NCI-H1436 (cell line): ENCODE data around the gene TACC2.

ENCODE experiments used
- DNase-seq: peaks from one replicate; lab custom pipeline; 2025; lab: John Stamatoyannopoulos, UW

Gene TACC2

GRCh38 chr10:122168101-122168500 is 179.1 kb downstream of the TACC2 start:
- no peak for DNase-seq

DNA sequence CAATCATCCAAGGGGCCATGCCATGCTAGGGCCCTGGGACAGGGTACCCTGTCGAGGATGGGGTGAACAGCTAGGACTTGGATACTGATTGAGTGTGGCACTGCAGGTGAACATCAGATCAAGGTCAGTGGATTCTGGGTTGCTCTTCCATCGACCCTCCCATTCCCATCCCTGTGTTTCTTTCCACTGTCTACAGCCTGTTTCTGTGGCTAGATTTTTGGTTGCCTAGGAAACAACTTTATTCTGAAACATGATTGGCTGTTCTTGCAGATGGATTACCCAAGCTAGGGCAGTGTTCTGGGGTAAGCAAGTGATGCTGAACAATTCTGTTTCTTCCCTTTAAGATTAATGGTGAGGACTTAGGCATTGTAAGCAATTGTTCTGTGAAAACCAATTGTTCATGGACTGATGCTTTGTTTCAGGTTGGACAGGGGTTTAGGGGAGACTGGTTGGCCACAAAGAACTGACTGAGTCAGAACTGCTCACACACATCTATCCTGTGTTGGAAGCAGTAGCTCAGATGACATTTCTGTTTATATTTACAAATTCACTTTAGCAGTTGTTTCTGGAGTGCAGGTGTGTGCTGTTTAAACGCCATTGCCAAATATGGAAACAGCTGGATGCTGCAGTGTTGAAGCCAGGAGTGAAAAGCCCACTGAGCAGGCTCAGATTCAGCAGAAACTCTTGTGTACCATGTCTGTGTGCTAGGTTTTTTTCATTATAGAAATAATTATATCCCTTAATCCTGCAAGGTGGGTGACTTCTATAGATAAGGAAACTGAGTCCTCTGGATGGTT is 179.8 kb downstream of the TACC2 start:
- no peak for DNase-seq

- no peak for DNase-seq
These were observed 181.8 kb downstream of the TACC2 start for GRCh38 chr10:122170802-122171201.

GRCh38 chr10:122171302-122172075 is 182.5 kb downstream of the TACC2 start:
- no peak for DNase-seq

- DNase-seq = no peak
These were observed 183.5 kb downstream of the TACC2 start for GRCh38 chr10:122172361-122173008.

DNA sequence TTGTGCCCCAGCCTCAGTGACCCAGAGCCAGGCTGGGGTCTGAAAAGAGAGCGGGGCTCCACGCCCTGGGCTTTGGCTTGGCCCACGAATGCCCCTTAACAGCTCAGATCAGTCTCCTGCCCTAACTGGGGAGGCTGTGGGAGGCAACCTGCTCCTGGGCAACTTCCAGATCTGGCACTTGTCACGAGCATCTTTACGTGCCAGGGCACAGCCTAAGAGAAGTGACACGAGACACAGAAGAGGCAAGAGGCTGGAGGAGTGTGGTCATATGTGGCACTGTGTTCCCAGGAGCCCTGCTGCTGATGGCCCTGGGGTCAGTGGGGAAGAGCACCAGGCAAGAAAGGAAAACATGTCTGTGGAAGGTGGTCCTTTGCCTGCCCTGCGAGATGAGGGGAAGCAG is 184.4 kb downstream of the TACC2 start:
- DNase-seq = no peak

GRCh38 chr10:122173766-122174435 is 184.9 kb downstream of the TACC2 start:
- no peak for DNase-seq

- no peak for DNase-seq
These were observed 187.6 kb downstream of the TACC2 start for GRCh38 chr10:122176232-122177213.

DNA sequence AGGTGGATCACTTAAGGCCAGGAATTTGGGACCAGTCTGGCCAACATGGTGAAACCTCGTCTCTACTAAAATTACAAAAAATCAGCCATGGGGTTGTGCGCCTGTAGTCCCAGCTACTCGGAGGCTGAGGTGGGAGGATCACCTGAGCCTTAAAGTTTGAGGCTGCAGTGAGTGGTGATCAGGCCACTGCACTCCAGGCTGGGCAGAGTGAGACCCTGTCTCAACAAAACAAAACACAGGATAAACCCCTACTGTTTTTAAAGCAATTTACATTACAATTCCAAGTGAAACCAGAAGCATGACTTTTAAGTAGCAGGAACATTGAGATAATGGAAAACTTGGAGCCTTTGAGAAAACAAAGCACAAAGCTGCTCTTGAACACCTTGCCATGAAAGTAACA is 189.7 kb downstream of the TACC2 start:
- no peak for DNase-seq

DNA sequence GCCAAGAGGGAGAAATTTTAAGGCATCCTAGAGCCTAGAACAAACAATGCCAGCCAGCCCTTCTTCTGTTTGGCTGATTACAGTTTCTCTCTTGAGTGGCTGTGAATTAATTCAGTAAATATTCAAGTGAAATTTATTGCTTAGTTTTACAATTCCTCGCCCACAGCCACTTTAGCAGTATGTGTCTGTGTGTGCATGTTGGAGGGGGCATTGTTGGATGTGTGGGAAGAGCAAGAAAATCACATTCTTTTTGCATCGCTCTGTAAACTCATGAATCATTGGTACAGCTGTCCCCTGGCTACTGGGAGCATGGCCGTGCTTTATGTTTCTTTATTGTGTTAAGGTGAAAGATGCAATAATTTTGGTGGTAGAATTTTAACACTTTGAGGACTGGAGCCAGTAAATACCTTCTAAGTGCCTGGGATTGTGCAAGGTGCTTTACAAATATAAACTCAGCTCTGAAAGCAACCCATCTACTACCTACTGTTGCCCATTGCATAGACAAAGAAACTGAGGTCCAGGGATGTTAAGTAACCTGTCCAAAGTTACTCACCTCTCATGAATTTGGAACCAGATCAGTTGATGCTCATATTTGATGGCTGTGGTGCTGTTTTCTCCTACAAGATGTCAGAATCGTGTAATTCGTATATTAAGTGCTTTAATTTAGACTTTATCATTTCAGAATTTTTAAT is 192.2 kb downstream of the TACC2 start:
- DNase-seq = peak; percentile 35

- DNase-seq = no peak
These were observed 192.9 kb downstream of the TACC2 start for GRCh38 chr10:122181876-122182275.

DNA sequence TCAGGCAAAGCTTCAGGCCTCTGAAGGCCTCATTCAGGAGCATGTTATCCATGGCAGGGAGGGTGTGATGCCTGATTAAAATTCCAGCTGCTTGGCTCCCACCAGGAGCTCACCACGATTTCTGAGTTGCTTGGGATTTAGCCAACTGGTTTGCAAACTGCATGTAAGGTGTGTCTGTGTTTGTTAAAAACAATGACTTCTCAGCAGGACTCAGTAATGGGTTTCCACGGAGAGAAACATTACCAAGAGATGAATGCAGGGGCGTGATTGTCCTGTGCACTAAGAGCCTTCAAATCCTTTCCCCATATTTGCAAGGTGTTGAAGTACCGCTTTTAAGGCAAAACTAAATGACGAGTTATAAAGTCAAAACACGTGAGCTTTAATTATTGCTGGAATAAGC is 193.3 kb downstream of the TACC2 start:
- no peak for DNase-seq

DNA sequence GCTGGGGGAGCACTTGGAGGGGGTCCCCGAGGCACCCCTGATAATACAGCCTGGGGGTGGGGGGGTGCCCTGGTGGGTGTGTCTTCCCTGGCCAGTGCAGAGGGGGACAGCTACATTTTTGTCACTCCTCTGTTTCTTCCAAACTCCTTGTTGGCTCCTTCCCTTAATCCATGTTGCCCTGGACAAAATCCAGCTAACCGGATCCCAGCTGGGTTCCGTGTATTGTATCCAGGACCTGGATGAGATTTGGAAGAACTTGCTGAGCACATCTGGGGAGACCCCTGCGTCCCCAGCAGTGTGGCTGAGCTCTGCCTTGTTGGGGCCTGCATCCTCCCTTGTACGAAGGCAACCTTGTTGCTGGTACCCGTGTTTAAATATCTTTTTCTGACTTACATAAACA is 195.3 kb downstream of the TACC2 start:
- no peak for DNase-seq

DNA sequence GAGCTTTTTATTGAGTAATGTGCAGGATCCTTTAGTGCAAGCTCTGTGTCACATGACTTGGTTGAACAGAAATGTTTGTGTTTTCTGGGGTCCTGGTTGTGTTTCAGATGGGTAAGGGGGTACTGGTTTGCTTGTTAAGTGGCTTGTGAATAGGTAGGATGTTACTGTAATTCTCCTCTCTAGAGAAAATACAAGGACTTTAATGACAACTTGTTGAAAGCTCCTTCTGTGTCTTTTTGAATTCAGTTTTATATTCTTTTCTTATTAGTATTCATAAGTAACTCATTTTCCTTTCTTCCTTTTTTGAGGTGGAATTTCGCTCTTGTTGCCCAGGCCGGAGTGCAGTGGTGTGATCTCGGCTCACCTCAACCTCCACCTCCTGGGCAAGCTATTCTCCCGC is 196.7 kb downstream of the TACC2 start:
- DNase-seq = no peak

DNA sequence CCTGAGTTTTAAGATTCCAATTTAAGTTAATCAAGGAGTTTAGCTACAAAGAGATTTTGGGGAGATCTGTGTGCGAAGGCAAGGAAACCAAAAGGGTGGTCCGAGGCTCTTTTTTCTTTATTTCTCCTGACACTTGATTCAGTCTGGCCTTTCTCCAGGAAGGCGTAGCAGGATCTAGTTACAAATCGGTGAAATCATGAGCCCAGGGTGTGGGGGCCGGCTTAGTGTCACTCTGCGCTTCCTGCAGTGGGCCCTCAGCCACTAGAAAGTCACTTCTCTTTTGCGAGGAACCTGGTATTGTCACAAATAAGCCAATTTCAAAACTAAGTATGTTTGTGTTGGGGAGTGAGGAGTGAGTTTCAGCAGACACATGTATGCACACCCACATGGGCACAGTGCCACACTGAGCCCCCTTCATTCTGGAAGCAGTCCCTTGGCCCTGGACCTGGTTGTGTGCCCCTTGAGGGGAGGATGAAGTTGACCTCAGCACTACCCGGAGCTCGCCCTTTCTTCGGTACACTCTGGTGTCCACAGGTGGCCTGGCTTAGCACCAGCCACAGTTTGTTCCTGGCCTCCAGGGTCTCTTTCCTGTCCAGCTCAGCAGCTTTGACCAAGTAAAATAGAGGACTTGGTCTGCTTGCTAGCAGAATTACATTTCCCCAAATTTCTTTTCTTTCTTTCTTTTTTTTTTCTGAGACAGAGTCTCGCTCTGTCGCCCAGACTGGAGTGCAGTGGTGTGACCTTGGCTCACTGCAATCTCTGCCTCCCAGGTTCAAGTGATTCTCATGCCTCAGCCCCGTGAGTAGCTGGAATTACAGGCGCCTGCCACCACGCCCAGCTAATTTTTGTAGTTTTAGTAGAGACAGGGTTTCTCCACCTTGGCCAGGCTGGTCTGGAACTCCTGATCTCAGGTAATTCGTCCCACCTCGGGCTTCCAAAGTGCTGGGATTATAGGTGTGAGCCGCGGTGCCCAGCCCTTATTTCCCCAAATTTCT is 198.2 kb downstream of the TACC2 start:
- no peak for DNase-seq

DNA sequence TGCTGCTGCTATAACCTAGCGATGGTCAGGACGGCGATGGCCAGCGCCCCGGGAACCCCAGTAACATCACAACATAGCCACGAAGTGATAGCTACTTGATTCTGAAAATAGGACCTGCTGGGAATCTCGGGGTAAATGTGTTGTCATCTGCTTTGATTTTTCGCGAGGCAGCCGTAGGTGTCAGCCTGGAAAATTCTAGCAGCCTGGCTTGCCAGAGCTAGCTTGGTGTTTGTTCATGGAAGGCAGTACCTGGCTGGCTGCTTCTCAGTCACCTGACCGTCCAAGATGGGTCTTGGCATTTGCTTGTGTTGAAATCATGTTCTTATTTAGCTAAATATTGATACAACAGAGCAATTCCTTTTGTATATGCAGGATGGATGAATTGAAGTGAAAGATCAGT is 199.7 kb downstream of the TACC2 start:
- no peak for DNase-seq

DNA sequence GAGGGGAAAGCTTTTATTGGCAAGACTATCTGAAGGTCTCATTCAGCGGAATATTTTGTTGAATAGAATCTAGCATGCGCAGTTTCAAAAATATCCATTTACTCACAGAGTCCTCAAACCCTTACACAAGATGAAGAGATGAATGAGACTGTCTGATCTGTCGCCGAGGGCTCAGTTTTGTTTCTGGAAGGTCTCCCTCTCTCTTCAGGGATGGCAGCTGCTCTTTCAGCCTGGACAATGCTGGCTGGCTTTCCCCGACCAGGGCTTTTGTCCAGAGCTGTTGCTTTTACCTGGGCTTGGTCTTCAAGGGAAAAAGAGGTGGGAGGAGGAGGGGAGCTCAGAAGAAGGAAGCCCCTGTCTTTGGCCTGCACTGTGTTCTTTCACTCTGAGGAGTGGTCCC is 200.2 kb downstream of the TACC2 start:
- DNase-seq = no peak

DNA sequence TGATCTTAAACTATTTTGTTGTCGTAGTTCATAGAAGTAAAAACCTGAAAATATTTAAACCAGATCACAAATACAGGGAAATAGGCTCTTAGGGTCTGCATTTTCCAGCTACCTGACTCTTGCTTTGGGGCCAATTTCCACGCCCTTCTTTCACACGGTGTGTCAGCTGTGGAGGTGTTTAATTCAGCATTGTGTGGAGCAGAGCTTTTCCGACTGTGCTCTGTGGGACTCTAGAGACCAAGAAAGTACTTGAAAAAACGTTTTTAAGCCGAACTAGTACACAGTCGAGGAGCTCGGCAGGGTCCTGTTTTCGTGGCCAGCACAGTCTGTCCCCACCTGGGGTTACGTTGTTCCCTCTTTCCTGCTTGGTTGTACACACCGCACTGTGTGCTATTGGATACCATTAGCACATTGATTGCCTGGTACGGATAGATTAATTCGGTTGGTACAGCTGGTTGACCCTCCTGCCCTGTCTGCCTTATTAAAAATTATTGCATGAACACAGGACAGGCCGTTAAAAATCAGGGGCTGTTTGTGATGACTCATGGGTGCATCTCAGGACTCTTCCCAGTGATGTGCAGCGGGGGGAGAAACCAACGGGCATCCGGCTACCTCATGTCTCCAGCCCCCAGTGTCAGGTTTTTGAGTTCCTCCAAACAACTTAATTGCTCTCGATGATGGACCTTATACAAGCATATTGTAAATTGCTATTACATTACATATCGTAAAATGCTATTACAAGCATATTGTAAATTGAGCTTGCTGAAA is 201.4 kb downstream of the TACC2 start:
- no peak for DNase-seq
